OCI-LY3 (cell line): Measurements from ENCODE around the gene TENT5C.

Experiments
- H2AFZ ChIP-seq: fragments of 200-600, 300-600 bp; shearing (Covaris generic); 2 replicates; pipeline ENCODE4 v1.6.0; 2014; ENCODE audit warnings: antibody characterized with exemption, low read depth, low read length
- H3K27ac ChIP-seq: fragments of 200-600, 300-600 bp; sonication (generic); 2 replicates; pipeline ENCODE4 v1.5.1; 2014; ENCODE audit warnings: mild to moderate bottlenecking, low read length, moderate library complexity, mixed read lengths
- H3K27me3 ChIP-seq: fragments of 200-600, 300-600 bp; sonication (generic); 2 replicates; pipeline ENCODE4 v1.6.1; 2014; ENCODE audit warnings: low read depth, low read length, mixed read lengths
- H3K36me3 ChIP-seq: fragments of 200-600, 300-600 bp; sonication (generic); replicated peaks from 2 replicates; pipeline ENCODE3; 2014; ENCODE audit warnings: low read depth, low read length, mixed read lengths
- H3K4me1 ChIP-seq: fragments of 300-600, 200-600 bp; sonication (generic); 2 replicates; pipeline ENCODE4 v1.6.1; 2014; ENCODE audit warnings: low read length, mixed read lengths
- H3K4me2 ChIP-seq: fragments of 200-600, 300-600 bp; sonication (generic); 2 replicates; pipeline ENCODE4 v1.6.1; 2014; ENCODE audit warnings: low read length, mixed read lengths
- H3K4me3 ChIP-seq: fragments of 300-600, 200-600 bp; sonication (generic); 2 replicates; pipeline ENCODE4 v1.5.1; 2014; ENCODE audit warnings: antibody characterized with exemption, mild to moderate bottlenecking, low read length, moderate library complexity
- H3K79me2 ChIP-seq: fragments of 300-600, 200-600 bp; shearing (Covaris generic); 2 replicates; pipeline ENCODE4 v1.6.1; 2014; ENCODE audit warnings: mild to moderate bottlenecking, low read length, mixed read lengths
- H3K9ac ChIP-seq: fragments of 300-600, 200-600 bp; shearing (Covaris generic); 2 replicates; pipeline ENCODE4 v1.6.0; 2014; ENCODE audit warnings: mild to moderate bottlenecking, low read length, moderate library complexity
- H3K9me3 ChIP-seq: fragments of 200-600, 300-600 bp; shearing (Covaris generic); 2 replicates; pipeline ENCODE4 v1.6.1; 2014; ENCODE audit warnings: low read length, mixed read lengths; ENCODE audit not compliant: insufficient read depth
- H4K20me1 ChIP-seq: fragments of 200-600, 300-600 bp; sonication (generic); 2 replicates; pipeline ENCODE4 v1.6.1; 2016; ENCODE audit warnings: low read length, mixed read lengths; ENCODE audit not compliant: insufficient read depth
- EZH2phosphoT487 ChIP-seq: fragments of 200-600 bp; shearing (Covaris generic); IDR thresholded peaks from 2 replicates; pipeline ENCODE4 v1.6.1; 2018; ENCODE audit warnings: antibody characterized with exemption, mixed run types, low read depth
- TF ChIP-seq, protein P1 (sequence below): fragments of 200-600, 300-600 bp; sonication (generic); IDR thresholded peaks from 2 replicates; pipeline ENCODE4 v1.5.1; 2014; ENCODE audit warnings: antibody characterized with exemption, low read length, low read depth

Gene TENT5C

DNA sequence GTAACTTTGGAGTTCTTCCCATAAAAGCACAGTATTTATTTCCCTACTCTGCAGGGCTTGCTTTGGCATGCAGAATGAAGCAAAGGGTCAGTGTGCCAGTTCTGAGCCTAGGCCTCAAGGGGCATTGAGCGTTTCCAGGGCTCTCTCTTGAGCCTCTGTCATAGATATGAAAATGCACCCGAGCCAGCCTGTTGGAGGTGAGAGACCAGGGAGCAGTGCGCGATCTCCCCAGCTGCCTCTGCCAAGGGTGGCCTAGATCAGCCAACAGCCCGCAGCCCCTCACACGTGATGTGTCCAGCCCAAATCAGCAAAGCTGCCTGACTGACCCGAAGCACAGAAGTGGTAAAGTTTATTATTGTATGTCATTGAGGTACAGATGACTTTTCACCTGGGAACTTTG, 63.7 kb downstream of the TENT5C start:
- H3K4me2 ChIP-seq = no peak overlapping the region
- no peak overlapping the region for H2AFZ ChIP-seq
- H4K20me1 ChIP-seq = no peaks in the 10 kb centered on the region
- no peak overlapping the region for H3K9ac ChIP-seq
- H3K27ac ChIP-seq = no peak overlapping the region
- H3K27me3 ChIP-seq = no peaks in the 10 kb centered on the region; the same call in 1 of the 2 replicates
- H3K4me1 ChIP-seq = peaks cover 70% of the 10 kb centered on the region
- no peak overlapping the region for H3K4me3 ChIP-seq
- no peaks in the 10 kb centered on the region for H3K9me3 ChIP-seq
- H3K36me3 ChIP-seq = no peaks in the 10 kb centered on the region
- H3K79me2 ChIP-seq = no peaks in the 10 kb centered on the region
- TF ChIP-seq EZH2phosphoT487 = no peak
- TF ChIP-seq, protein P1, sequence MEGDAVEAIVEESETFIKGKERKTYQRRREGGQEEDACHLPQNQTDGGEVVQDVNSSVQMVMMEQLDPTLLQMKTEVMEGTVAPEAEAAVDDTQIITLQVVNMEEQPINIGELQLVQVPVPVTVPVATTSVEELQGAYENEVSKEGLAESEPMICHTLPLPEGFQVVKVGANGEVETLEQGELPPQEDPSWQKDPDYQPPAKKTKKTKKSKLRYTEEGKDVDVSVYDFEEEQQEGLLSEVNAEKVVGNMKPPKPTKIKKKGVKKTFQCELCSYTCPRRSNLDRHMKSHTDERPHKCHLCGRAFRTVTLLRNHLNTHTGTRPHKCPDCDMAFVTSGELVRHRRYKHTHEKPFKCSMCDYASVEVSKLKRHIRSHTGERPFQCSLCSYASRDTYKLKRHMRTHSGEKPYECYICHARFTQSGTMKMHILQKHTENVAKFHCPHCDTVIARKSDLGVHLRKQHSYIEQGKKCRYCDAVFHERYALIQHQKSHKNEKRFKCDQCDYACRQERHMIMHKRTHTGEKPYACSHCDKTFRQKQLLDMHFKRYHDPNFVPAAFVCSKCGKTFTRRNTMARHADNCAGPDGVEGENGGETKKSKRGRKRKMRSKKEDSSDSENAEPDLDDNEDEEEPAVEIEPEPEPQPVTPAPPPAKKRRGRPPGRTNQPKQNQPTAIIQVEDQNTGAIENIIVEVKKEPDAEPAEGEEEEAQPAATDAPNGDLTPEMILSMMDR = no peak

DNA sequence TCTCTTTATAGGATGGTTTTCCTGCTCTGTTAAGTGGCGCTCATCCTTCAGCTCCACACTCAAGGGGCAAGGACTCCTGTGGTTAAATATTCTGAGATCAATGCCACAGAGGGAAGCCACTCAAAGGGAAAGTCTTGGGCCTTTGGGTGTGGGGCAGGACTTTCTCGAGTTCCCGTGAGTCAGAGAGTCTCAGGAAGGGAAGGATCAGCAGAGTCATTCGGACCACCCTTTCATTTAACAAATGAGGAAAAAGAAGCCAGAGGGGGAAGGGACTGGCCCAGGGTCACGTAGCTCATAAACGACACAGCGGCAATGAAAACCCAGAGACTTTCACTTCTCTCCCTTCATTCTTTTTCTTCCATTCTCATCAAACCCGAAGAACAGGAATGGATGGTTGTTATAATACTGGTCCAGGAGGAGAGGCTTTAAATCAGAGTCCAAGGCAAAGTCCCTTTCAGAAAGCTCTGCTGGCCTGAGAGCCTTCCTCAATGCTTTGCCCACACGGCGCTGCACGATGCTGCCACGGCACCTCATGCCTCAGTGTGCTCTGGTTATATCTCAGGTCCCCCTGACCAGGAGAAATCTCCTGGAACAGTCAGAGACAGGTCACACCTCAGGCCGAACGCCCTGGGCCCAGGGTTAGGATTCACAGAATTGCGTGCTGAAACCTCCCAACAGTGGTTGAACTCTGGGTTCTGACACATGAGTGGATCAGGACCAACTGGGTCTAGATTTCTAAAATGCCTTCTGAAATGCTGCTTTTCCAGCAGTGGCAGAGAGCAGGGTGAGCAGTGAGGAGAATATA, 65.3 kb downstream of the TENT5C start:
- Histone ChIP-seq H3K9ac (peak overlapping the region; percentile 48; the same call in 1 of the 2 replicates), H3K4me1 (peaks cover 57% of the 10 kb centered on the region), H4K20me1 (no peaks in the 10 kb centered on the region), H3K4me2 (peak overlapping the region; percentile 88), H3K4me3 (peak overlapping the region; percentile 66), H3K79me2 (no peaks in the 10 kb centered on the region), H3K9me3 (no peaks in the 10 kb centered on the region), H3K36me3 (no peaks in the 10 kb centered on the region), H2AFZ (peak overlapping the region; percentile 61; the same call in 1 of the 2 replicates), H3K27me3 (no peaks in the 10 kb centered on the region; the same call in 1 of the 2 replicates), H3K27ac (peak overlapping the region; percentile 60)
- no peak for TF ChIP-seq EZH2phosphoT487
- TF ChIP-seq, protein P1 = no peak

DNA sequence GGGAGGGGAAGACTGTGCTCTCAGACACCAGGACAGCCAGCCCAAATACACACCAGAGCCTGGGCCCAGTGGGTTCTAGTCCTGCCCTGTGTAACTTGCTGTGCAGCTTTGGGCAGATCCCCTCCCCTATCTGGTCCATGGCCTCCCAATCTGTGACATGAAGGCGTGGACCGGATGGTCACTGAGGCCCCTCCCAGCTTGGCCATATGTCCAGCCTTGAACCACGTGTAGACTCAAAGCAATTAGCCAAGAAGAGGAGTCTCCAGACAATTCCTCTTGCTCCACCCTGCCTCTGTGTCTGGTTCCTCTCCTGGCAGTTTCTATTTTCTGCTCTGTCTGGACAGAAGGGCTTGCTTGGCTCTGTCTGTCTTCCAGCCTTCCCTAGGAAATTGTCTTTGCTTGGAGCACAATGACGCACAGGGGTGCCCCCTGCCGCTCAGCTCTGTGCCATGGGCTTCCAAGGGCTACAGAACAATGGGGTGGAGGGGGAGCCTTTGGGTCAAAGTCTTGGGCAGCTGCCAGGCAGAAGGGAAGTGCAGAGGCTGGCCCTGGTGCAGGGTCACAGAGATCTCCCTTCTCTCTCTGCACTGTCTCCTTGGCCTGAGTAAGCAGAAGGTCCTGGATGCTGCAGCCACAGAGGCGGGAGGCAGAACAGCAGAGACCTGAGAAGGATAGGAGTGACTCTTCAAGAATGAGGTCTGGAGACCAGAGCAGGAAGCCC, 66.1 kb downstream of the TENT5C start:
- Histone ChIP-seq H3K4me1 (peaks cover 59% of the 10 kb centered on the region), H2AFZ (no peak overlapping the region), H3K9me3 (no peaks in the 10 kb centered on the region), H3K27ac (no peak overlapping the region), H3K79me2 (no peaks in the 10 kb centered on the region), H3K36me3 (no peaks in the 10 kb centered on the region), H3K9ac (peak overlapping the region; percentile 48; the same call in 1 of the 2 replicates), H3K27me3 (no peaks in the 10 kb centered on the region; the same call in 1 of the 2 replicates), H4K20me1 (no peaks in the 10 kb centered on the region), H3K4me3 (no peak overlapping the region), H3K4me2 (peak overlapping the region; percentile 88)
- TF ChIP-seq, protein P1 = no peak
- TF ChIP-seq EZH2phosphoT487 = no peak

DNA sequence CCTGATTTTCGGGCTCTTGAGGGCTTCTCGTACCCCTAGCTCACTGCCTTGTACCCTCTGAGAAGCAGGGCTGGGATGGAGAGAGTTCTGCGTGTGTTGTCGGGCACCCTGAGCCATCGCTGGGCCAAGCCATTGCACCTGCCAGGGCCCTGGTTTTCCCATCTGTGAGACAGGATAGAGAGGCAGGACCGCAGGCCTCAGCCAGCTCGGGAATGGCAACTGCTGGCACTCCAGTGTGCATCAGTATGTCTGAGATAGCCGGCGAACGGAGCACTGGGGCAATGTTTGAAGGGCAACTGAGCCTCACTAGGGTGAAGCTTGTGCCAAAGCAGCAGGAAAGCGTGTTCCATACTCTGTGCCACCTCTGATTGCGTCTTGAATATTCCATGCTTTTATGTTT, 66.9 kb downstream of the TENT5C start:
- Histone ChIP-seq H3K9ac (no peak overlapping the region), H3K27me3 (no peaks in the 10 kb centered on the region; the same call in 1 of the 2 replicates), H3K36me3 (no peaks in the 10 kb centered on the region), H3K79me2 (no peaks in the 10 kb centered on the region), H3K9me3 (no peaks in the 10 kb centered on the region), H3K4me1 (peaks cover 59% of the 10 kb centered on the region), H4K20me1 (no peaks in the 10 kb centered on the region), H2AFZ (no peak overlapping the region), H3K27ac (no peak overlapping the region), H3K4me2 (no peak overlapping the region), H3K4me3 (no peak overlapping the region)
- TF ChIP-seq, protein P1 = no peak
- no peak for TF ChIP-seq EZH2phosphoT487
